ENCODE measurements around the gene TPR.

DNA sequence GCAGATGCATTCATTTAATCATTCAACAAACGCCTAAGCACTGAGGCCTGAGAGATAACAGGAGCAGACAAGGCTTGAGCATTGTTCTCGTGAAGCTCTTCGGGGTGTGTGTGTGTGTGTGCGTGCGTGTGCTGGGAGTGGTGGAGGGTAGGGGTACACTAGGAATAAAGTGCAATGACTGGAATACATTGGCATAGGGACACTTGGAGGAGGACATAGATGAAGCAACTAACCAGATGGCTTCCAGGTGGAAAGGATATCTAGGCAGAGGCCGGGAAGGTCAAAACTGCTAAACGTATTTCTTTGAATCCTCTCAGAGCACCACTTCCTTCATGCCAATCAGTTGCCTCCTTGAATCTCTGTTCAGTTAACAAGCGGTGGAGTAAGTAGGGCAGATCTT, 92.6 kb downstream of the TPR start:
- TF ChIP-seq, protein P1, sequence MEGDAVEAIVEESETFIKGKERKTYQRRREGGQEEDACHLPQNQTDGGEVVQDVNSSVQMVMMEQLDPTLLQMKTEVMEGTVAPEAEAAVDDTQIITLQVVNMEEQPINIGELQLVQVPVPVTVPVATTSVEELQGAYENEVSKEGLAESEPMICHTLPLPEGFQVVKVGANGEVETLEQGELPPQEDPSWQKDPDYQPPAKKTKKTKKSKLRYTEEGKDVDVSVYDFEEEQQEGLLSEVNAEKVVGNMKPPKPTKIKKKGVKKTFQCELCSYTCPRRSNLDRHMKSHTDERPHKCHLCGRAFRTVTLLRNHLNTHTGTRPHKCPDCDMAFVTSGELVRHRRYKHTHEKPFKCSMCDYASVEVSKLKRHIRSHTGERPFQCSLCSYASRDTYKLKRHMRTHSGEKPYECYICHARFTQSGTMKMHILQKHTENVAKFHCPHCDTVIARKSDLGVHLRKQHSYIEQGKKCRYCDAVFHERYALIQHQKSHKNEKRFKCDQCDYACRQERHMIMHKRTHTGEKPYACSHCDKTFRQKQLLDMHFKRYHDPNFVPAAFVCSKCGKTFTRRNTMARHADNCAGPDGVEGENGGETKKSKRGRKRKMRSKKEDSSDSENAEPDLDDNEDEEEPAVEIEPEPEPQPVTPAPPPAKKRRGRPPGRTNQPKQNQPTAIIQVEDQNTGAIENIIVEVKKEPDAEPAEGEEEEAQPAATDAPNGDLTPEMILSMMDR (conservative IDR thresholded peaks at IDR 0.05 in 1 of 2, IDR thresholded peaks at IDR 0.05 in 1 of 2; ENCODE audit: extremely low read depth in 1 of 2, insufficient read depth in 1 of 2, low read depth in 1 of 2, low read length in 2 of 2): no peak
- no peak for TF ChIP-seq EZH2 (IDR thresholded peaks at IDR 0.05; ENCODE audit: borderline replicate concordance, low read length)

Data from mammary epithelial cell (primary cell).